Measurements from ENCODE around the gene PPL.
"Not testable (repeated sequence)": the region's sequence is repeated elsewhere in the genome, so short reads cannot be mapped to it uniquely, and the experiment has no call there.

PPL gene

DNA sequence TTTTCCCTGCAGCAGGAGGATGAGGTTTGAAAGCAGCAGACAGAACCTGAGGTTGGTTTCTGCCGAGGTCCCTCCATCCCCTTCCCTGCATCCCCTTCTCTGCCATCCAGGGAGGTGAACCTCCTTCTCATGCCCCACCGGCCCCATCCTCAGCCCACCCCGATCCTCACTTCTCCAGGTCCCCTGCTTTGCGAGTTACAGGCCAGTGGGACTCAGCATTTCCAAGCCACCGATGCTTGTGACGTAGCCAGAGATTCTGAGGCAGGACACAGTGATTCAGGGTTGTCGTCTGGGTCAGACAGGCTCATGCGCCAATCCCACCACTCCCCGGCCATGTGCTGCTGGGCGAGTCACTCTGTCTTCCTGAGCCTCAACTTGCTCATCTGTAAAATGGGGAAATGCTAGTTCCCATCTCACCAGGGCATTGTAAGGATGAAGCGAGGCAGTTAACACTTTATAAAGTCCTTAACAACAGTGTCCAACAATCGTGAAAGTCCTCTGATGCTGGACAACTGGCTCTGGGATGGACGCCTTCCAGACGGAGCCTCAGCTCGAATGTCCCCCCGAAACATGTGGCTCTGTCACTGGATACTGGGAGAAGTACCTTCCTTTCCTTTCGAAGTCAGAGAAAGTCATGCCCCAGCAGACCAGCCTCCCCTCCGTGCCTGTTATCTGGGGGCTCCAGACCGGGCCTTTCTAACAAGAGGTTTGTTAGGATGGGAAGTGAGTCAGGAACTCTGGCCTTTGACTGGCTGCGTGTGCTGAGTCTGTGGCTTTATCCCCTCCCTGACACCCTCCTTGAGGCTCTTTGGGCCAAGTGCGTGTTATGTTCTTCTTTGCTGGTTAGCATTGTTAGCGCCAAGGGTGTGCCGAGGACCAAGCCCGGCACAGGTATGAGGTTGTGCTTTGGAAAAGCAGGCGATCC lies 43.0 kb upstream of the PPL start:
- H3K36me3 ChIP-seq (ENCODE audit: insufficient read depth, low read length), result no peaks in the 10 kb centered on the region
- TF ChIP-seq POLR2AphosphoS5 (IDR thresholded peaks at IDR 0.05; ENCODE audit: borderline replicate concordance, low read depth, low read length) (no peak), FOXP2 (optimal IDR thresholded peaks at IDR 0.05; ENCODE audit: control extremely low read depth, extremely low read length, insufficient read depth) (no peak), EZH2 (IDR thresholded peaks at IDR 0.05) (no peak)
- H3K27ac ChIP-seq, result no peak overlapping the region
- H3K9me3 ChIP-seq (ENCODE audit: low read depth, low read length), result no peaks in the 10 kb centered on the region
- H3K4me3 ChIP-seq, result no peak overlapping the region
- no peak for DNase-seq (ENCODE audit: low read depth, low spot score)
- no peak overlapping the region for H3K9ac ChIP-seq (ENCODE audit: insufficient read length)

DNA sequence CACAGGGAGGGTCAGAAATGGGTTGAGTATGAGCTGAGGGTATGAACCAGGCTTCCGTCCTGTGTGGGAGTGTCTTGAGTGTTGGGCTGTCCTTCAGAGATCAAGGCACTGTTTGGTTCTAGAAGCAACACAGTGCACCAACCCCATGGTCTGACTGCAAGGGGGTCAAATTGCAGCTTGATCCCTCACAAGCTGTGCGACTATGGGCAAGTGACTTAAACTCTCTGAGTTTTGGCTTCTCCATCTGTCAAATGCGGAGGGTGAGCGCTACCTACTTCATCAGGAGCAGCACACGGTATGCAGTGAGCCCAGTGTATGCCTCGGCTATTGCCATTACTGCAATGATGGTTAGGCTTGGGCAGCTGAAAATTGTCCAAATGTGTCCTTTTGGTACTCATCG lies 42.2 kb upstream of the PPL start:
- no peak overlapping the region for H3K27ac ChIP-seq
- H3K4me3 ChIP-seq, result no peak overlapping the region
- DNase-seq (ENCODE audit: low read depth, low spot score), result no peak
- no peak for TF ChIP-seq POLR2AphosphoS5 (IDR thresholded peaks at IDR 0.05; ENCODE audit: borderline replicate concordance, low read depth, low read length)
- TF ChIP-seq FOXP2 (optimal IDR thresholded peaks at IDR 0.05; ENCODE audit: control extremely low read depth, extremely low read length, insufficient read depth), result no peak
- TF ChIP-seq EZH2 (IDR thresholded peaks at IDR 0.05), result no peak
- no peak overlapping the region for H3K9ac ChIP-seq (ENCODE audit: insufficient read length)
- H3K9me3 ChIP-seq (ENCODE audit: low read depth, low read length), result no peaks in the 10 kb centered on the region
- H3K36me3 ChIP-seq (ENCODE audit: insufficient read depth, low read length), result no peaks in the 10 kb centered on the region

DNA sequence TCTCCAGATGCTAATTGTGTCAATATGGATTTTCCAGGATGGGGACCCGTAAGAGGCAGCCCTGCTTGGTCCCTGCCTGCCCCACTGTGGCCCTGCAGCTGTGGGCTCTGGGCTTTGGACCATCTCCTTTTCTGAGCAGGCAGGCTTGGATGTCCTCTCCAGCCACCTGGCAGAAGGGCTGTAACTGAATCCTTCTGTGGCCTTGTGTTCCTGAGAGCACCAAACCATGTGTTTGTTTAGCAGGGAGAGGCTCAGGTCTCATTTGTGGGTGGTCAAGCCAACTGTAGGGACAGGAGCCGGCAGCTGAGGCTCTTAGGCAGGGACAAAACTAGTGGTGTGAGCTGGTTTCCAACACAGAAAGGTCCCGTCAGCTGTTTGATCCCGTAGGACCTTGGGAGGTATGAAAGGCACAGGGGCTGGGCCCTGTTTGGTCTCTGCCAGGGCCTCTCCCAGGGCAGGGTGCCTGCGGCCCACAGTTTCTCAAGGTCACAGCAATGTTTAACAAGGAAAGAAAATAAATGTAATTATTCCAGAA lies 39.7 kb upstream of the PPL start:
- H3K27ac ChIP-seq, result no peak overlapping the region
- no peak for DNase-seq (ENCODE audit: low read depth, low spot score)
- no peaks in the 10 kb centered on the region for H3K9me3 ChIP-seq (ENCODE audit: low read depth, low read length)
- H3K36me3 ChIP-seq (ENCODE audit: insufficient read depth, low read length), result no peaks in the 10 kb centered on the region
- H3K9ac ChIP-seq (ENCODE audit: insufficient read length), result no peak overlapping the region
- no peak overlapping the region for H3K4me3 ChIP-seq
- TF ChIP-seq EZH2 (IDR thresholded peaks at IDR 0.05) (no peak), POLR2AphosphoS5 (IDR thresholded peaks at IDR 0.05; ENCODE audit: borderline replicate concordance, low read depth, low read length) (no peak), FOXP2 (optimal IDR thresholded peaks at IDR 0.05; ENCODE audit: control extremely low read depth, extremely low read length, insufficient read depth) (no peak)

DNA sequence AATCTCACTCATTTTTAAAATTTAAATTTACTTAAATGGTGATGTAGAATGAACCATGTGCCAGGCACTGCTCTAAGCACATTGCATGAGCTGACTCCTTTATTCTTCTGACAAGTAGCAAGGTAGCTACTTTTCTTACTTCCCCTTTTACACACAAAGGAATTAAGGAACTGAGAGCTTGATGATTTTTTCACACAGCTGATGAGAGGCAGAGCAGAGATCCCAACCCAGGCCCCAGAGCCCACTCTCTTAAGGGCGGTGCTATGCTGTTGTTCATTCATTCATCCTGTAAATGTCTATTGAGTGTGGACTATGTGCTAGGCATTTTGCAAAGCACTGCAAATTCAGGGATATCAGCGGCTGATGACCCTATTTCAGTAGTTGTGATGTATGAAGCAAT lies 39.1 kb upstream of the PPL start:
- H3K9ac ChIP-seq (ENCODE audit: insufficient read length), result no peak overlapping the region
- no peak for DNase-seq (ENCODE audit: low read depth, low spot score)
- H3K9me3 ChIP-seq (ENCODE audit: low read depth, low read length), result no peaks in the 10 kb centered on the region
- H3K27ac ChIP-seq, result no peak overlapping the region
- H3K36me3 ChIP-seq (ENCODE audit: insufficient read depth, low read length), result no peaks in the 10 kb centered on the region
- no peak overlapping the region for H3K4me3 ChIP-seq
- TF ChIP-seq FOXP2 (optimal IDR thresholded peaks at IDR 0.05; ENCODE audit: control extremely low read depth, extremely low read length, insufficient read depth), result no peak
- no peak for TF ChIP-seq EZH2 (IDR thresholded peaks at IDR 0.05)
- no peak for TF ChIP-seq POLR2AphosphoS5 (IDR thresholded peaks at IDR 0.05; ENCODE audit: borderline replicate concordance, low read depth, low read length)

DNA sequence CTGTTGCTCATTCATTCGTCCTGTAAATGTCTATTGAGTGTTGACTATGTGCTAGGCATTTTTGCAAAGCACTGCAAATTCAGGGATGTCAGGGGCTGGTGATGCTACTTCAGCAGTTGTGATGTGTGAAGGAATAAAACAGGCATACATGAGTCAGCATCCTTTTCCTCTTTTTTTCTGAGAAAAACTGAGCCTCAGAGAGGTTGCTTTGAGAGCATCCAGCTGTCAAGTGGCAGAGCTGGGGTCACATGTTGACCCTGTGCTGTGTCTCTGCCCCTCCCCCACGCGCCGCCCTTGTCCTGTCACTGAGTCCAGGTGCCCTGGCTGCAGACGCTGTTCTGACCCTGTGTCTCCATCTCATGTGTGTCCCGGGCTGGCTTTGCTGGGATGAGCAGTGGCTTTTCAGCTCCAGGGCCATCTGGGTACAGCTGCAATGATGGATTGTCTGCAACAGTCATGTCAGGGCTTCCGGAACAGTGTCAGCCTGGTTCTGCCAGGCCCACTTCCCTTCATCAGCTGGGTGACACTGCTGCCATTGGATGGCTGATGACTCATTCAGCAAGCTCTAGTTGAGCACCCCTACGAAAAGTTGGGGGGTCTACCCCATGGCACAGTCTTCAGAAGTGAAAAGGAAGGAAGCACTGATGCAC lies 36.1 kb upstream of the PPL start:
- H3K36me3 ChIP-seq (ENCODE audit: insufficient read depth, low read length), result no peaks in the 10 kb centered on the region
- no peak overlapping the region for H3K4me3 ChIP-seq
- no peak overlapping the region for H3K27ac ChIP-seq
- no peak for TF ChIP-seq POLR2AphosphoS5 (IDR thresholded peaks at IDR 0.05; ENCODE audit: borderline replicate concordance, low read depth, low read length)
- no peak for TF ChIP-seq FOXP2 (optimal IDR thresholded peaks at IDR 0.05; ENCODE audit: control extremely low read depth, extremely low read length, insufficient read depth)
- no peak for TF ChIP-seq EZH2 (IDR thresholded peaks at IDR 0.05)
- DNase-seq (ENCODE audit: low read depth, low spot score), result no peak
- H3K9me3 ChIP-seq (ENCODE audit: low read depth, low read length), result no peaks in the 10 kb centered on the region
- H3K9ac ChIP-seq (ENCODE audit: insufficient read length), result no peak overlapping the region

DNA sequence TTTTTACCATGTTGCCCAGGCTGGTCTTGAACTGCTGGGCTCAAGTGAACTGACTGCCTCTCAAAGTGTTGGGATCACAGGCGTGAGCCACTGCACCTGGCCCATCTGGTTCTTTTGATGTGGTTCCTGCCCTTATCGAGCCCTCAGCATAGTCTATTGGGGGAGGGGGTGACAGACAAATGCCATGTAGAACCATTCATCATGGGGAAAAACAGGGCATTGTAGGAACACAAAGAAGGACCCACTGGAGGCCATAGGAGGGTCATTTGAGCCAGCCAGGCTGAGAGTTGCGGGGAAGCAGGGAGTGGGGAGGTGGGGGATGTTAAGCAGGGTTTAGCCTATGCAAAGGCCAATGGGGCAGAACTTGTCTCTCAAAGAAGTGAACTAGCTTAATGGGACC lies 33.1 kb upstream of the PPL start:
- no peak for DNase-seq (ENCODE audit: low read depth, low spot score)
- Histone ChIP-seq H3K9ac (ENCODE audit: insufficient read length) (no peak overlapping the region), H3K4me3 (no peak overlapping the region), H3K27ac (no peak overlapping the region), H3K9me3 (ENCODE audit: low read depth, low read length) (no peaks in the 10 kb centered on the region), H3K36me3 (ENCODE audit: insufficient read depth, low read length) (no peaks in the 10 kb centered on the region)
- TF ChIP-seq EZH2 (IDR thresholded peaks at IDR 0.05), result no peak
- TF ChIP-seq FOXP2 (optimal IDR thresholded peaks at IDR 0.05; ENCODE audit: control extremely low read depth, extremely low read length, insufficient read depth), result no peak
- no peak for TF ChIP-seq POLR2AphosphoS5 (IDR thresholded peaks at IDR 0.05; ENCODE audit: borderline replicate concordance, low read depth, low read length)

DNA sequence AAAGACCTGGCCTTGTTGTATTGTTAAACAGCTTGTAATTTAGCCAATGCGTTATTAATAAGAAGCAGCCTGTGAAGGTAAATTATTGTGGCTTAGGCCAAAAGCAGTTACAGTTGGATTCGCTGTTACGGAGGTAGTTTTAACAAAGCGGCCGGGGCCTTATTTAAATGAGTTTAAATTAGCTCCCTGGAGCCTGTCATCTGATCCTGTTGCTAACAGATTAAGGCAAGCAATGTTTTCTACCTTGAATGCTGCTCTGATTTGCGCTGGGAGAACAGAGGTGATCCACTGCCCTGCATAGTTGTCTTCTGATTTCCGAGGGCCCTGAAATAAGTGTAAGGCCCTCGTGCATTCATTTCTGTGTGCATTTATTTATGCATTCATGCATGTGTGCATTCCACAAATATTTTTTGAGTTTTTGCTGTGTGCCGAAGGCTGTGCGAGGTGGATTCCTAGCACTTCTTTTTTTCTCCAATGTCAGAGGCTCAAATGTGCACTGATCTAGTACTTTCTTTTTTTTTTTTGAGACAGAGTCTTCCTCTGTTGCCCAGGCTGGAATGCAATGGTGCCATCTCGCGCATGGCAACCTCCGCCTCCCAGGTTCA lies 32.0 kb upstream of the PPL start:
- Histone ChIP-seq H3K9ac (ENCODE audit: insufficient read length) (no peak overlapping the region), H3K27ac (no peak overlapping the region), H3K4me3 (no peak overlapping the region)

DNA sequence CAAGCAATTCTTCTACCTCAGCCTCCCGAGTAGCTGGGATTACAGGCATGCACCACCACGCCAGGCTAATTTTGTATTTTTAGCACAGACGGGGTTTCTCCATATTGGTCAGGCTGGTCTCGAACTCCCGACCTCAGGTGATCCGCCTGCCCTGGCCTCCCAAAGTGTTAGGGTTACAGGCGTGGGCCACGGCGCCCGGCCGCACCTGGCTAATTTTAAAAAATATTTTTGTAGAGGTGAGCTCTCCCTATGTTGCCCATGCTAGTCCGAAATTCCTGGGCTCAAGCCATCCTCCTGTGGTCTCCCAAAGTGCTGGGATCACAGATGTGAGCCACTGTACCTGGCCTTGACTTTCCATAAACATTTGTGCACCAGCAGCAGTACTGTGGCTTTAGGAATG lies 31.3 kb upstream of the PPL start:
- H3K9ac ChIP-seq (ENCODE audit: insufficient read length); H3K36me3 ChIP-seq (ENCODE audit: insufficient read depth, low read length); H3K27ac ChIP-seq: not testable (repeated sequence)

More for the DNA sequence above, 32.0 kb upstream of the PPL start:
- TF ChIP-seq POLR2AphosphoS5 (IDR thresholded peaks at IDR 0.05; ENCODE audit: borderline replicate concordance, low read depth, low read length) (no peak), FOXP2 (optimal IDR thresholded peaks at IDR 0.05; ENCODE audit: control extremely low read depth, extremely low read length, insufficient read depth) (no peak), EZH2 (IDR thresholded peaks at IDR 0.05) (no peak)
- Histone ChIP-seq H3K36me3 (ENCODE audit: insufficient read depth, low read length) (no peaks in the 10 kb centered on the region), H3K9me3 (ENCODE audit: low read depth, low read length) (no peaks in the 10 kb centered on the region)
- no peak for DNase-seq (ENCODE audit: low read depth, low spot score)

More for the DNA sequence above, 31.3 kb upstream of the PPL start:
- H3K9me3 ChIP-seq (ENCODE audit: low read depth, low read length); H3K4me3 ChIP-seq; DNase-seq (ENCODE audit: low read depth, low spot score): not testable (repeated sequence)

All from SK-N-MC (cell line).